IPS-NIHi7 (cell line): ENCODE measurements around the gene MTCH1.
A peak's percentile ranks its signal among the peaks of the same experiment; 100 is the strongest.
"Not testable (repeated sequence)": the region's sequence is repeated elsewhere in the genome, so short reads cannot be mapped to it uniquely, and the experiment has no call there.

Experiments used
- DNase-seq: peaks from one replicate; pipeline ENCODE4 v3.0.0; 2012; ENCODE audit warnings: mixed read lengths; ENCODE audit errors: extremely low spot score

The MTCH1 gene

GRCh38 chr6:36954262-36954931, 31.6 kb downstream of the MTCH1 start, which contains the start of gene PI16:
Gene PI16 (plus strand): TSS chr6:36954738. CDS start chr6:36954761, 23 bp downstream.
- DNase-seq, result no peak

- DNase-seq, result no peak
Observed at GRCh38 chr6:36953931-36954261, 32.1 kb downstream of the MTCH1 start.

- no peak for DNase-seq
Observed at GRCh38 chr6:36949636-36950035, 36.4 kb downstream of the MTCH1 start.

- not testable (repeated sequence) for DNase-seq
Observed at GRCh38 chr6:36949076-36949475, 36.9 kb downstream of the MTCH1 start.

- DNase-seq, result peak; percentile 8
Observed at GRCh38 chr6:36947570-36948351, 38.2 kb downstream of the MTCH1 start.

- DNase-seq, result no peak
Observed at GRCh38 chr6:36946526-36946925, 39.5 kb downstream of the MTCH1 start.

- no peak for DNase-seq
Observed at GRCh38 chr6:36945301-36945700, 40.7 kb downstream of the MTCH1 start.

- no peak for DNase-seq
Observed at GRCh38 chr6:36944650-36945049, 41.3 kb downstream of the MTCH1 start.

GRCh38 chr6:36942329-36942728, 43.7 kb downstream of the MTCH1 start:
- not testable (repeated sequence) for DNase-seq

GRCh38 chr6:36941561-36941960, 44.4 kb downstream of the MTCH1 start:
- DNase-seq, result not testable (repeated sequence)

GRCh38 chr6:36940027-36940426, 46.0 kb downstream of the MTCH1 start:
- DNase-seq, result no peak

GRCh38 chr6:36939005-36939404, 47.0 kb downstream of the MTCH1 start:
- not testable (repeated sequence) for DNase-seq

- DNase-seq, result no peak
Observed at GRCh38 chr6:36938536-36938935, 47.5 kb downstream of the MTCH1 start.

GRCh38 chr6:36937896-36938295, 48.1 kb downstream of the MTCH1 start:
- DNase-seq, result no peak

GRCh38 chr6:36936824-36937223, 49.2 kb downstream of the MTCH1 start:
- DNase-seq, result no peak

GRCh38 chr6:36934901-36935300, 51.1 kb downstream of the MTCH1 start:
- DNase-seq, result no peak

GRCh38 chr6:36933519-36933918, 52.5 kb downstream of the MTCH1 start:
- no peak for DNase-seq

GRCh38 chr6:36933102-36933501, 52.9 kb downstream of the MTCH1 start:
- DNase-seq, result no peak

- no peak for DNase-seq
Observed at GRCh38 chr6:36930483-36930882, 55.5 kb downstream of the MTCH1 start.

GRCh38 chr6:36929607-36930006, 56.4 kb downstream of the MTCH1 start:
- DNase-seq, result no peak

- no peak for DNase-seq
Observed at GRCh38 chr6:36929152-36929551, 56.8 kb downstream of the MTCH1 start.

- DNase-seq, result no peak
Observed at GRCh38 chr6:36928547-36928918, 57.5 kb downstream of the MTCH1 start.
